Measurements from ENCODE around the gene SNTB2. TPM values are rescaled to one million over a fixed set of nuclear protein-coding genes. Genes with fewer than 3 reads are reported as not detected.
"Not testable (repeated sequence)": the region's sequence is repeated elsewhere in the genome, so short reads cannot be mapped to it uniquely, and the experiment has no call there.

The SNTB2 gene
- total RNA-seq, 1 donor from 2014 or later, result 13.0 TPM

- DNase-seq (ENCODE audit: low spot score), result no peak
- intact Hi-C loops (cut with DNase I), result no loop called here
These were observed 87.8 kb downstream of the SNTB2 start for GRCh38 chr16:69274699-69275235.

- intact Hi-C loops (cut with DNase I), result no loop called here
- DNase-seq (ENCODE audit: low spot score), result no peak
These were observed 89.5 kb downstream of the SNTB2 start for GRCh38 chr16:69276148-69277115.

- intact Hi-C loops (cut with DNase I), result no loop called here
- no peak for DNase-seq (ENCODE audit: low spot score)
These were observed 90.4 kb downstream of the SNTB2 start for GRCh38 chr16:69277413-69277812.

- intact Hi-C loops (cut with DNase I), result no loop called here
- no peak for DNase-seq (ENCODE audit: low spot score)
These were observed 96.9 kb downstream of the SNTB2 start for GRCh38 chr16:69283851-69284250.

GRCh38 chr16:69285240-69285639 lies 98.3 kb downstream of the SNTB2 start:
- intact Hi-C loops (cut with DNase I), result no loop called here

GRCh38 chr16:69286941-69287713 lies 100.2 kb downstream of the SNTB2 start:
- no peak for DNase-seq (ENCODE audit: low spot score)
- intact Hi-C loops (cut with DNase I), result loop anchor here (1.0 kb wide), 1 partner anchor 137 kb away; no protein-coding TSS in a partner anchor

More at GRCh38 chr16:69285240-69285639, 98.3 kb downstream of the SNTB2 start:
- DNase-seq (ENCODE audit: low spot score), result no peak

- DNase-seq (ENCODE audit: low spot score), result not testable (repeated sequence)
These were observed 104.7 kb downstream of the SNTB2 start for GRCh38 chr16:69291657-69292056.

GRCh38 chr16:69293401-69293800 lies 106.4 kb downstream of the SNTB2 start:
- no peak for DNase-seq (ENCODE audit: low spot score)
- intact Hi-C loops (cut with DNase I), result no loop called here

More at GRCh38 chr16:69291657-69292056, 104.7 kb downstream of the SNTB2 start:
- intact Hi-C loops (cut with DNase I), result not testable (repeated sequence)

- intact Hi-C loops (cut with DNase I), result no loop called here
These were observed 107.1 kb downstream of the SNTB2 start for GRCh38 chr16:69294051-69294450.

GRCh38 chr16:69296771-69297170 lies 109.8 kb downstream of the SNTB2 start:
- intact Hi-C loops (cut with DNase I); DNase-seq (ENCODE audit: low spot score): not testable (repeated sequence)

More at GRCh38 chr16:69294051-69294450, 107.1 kb downstream of the SNTB2 start:
- no peak for DNase-seq (ENCODE audit: low spot score)

GRCh38 chr16:69298261-69298660 lies 111.3 kb downstream of the SNTB2 start:
- no peak for DNase-seq (ENCODE audit: low spot score)
- intact Hi-C loops (cut with DNase I), result no loop called here

- intact Hi-C loops (cut with DNase I), result no loop called here
- no peak for DNase-seq (ENCODE audit: low spot score)
These were observed 114.2 kb downstream of the SNTB2 start for GRCh38 chr16:69301187-69301586.

- intact Hi-C loops (cut with DNase I), result no loop called here
- DNase-seq (ENCODE audit: low spot score), result no peak
These were observed 114.9 kb downstream of the SNTB2 start for GRCh38 chr16:69301861-69302260.

- no peak for DNase-seq (ENCODE audit: low spot score)
- intact Hi-C loops (cut with DNase I), result no loop called here
These were observed 115.3 kb downstream of the SNTB2 start for GRCh38 chr16:69302301-69302700.

GRCh38 chr16:69306031-69306430 lies 119.1 kb downstream of the SNTB2 start:
- DNase-seq (ENCODE audit: low spot score), result no peak
- intact Hi-C loops (cut with DNase I), result no loop called here

- intact Hi-C loops (cut with DNase I), result no loop called here
- no peak for DNase-seq (ENCODE audit: low spot score)
These were observed 120.1 kb downstream of the SNTB2 start for GRCh38 chr16:69307091-69307490.

GRCh38 chr16:69307856-69308255 lies 120.9 kb downstream of the SNTB2 start:
- intact Hi-C loops (cut with DNase I), result no loop called here
- no peak for DNase-seq (ENCODE audit: low spot score)

GRCh38 chr16:69309316-69309715 lies 122.4 kb downstream of the SNTB2 start:
- intact Hi-C loops (cut with DNase I), result no loop called here
- DNase-seq (ENCODE audit: low spot score), result peak; percentile 63

GRCh38 chr16:69310653-69311532 lies 123.9 kb downstream of the SNTB2 start, which contains the start of gene VPS4A:
TSS of gene VPS4A (plus strand) at chr16:69311350. CDS start at chr16:69311512, 162 bp downstream.
- intact Hi-C loops (cut with DNase I), result loop anchor here (1.0 to 2.0 kb wide), 2 partner anchors 17 to 28 kb away; partner anchors contain the start of genes COG8 and NIP7
- peak; percentile 99 for DNase-seq (ENCODE audit: low spot score)
